ENCODE results near the gene TRPC4. TPM values are rescaled to one million over a fixed set of nuclear protein-coding genes. Genes with fewer than 3 reads are reported as not detected.

Gene TRPC4
- total RNA-seq, 1 donor from 2014 or later, result 8.1 TPM

DNA sequence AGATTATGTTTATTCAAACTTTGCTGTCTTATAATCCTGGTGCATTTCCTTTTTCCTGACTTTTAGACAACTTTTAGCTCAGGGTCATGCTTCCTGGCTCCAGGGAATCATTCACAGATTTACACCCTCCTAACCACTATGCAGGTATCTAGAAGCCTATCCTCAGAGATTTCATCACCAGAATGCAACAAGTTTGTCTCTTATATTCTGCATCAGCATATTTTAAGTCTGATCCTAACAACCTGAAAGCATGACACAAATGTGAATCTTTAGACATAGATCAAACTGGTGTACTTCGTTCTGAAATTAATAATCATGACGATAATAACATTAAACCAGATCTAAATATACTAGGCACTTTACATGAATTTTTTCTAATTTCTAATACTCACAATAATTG is 100.0 kb downstream of the TRPC4 start:
- no peaks in the 10 kb centered on the region for H3K36me3 ChIP-seq
- no peak overlapping the region for H3K27ac ChIP-seq
- intact Hi-C loops (cut with DNase I), result no loop called here
- DNase-seq (ENCODE audit: low spot score in 2 of 2), result no peak
- TF ChIP-seq, protein P1, sequence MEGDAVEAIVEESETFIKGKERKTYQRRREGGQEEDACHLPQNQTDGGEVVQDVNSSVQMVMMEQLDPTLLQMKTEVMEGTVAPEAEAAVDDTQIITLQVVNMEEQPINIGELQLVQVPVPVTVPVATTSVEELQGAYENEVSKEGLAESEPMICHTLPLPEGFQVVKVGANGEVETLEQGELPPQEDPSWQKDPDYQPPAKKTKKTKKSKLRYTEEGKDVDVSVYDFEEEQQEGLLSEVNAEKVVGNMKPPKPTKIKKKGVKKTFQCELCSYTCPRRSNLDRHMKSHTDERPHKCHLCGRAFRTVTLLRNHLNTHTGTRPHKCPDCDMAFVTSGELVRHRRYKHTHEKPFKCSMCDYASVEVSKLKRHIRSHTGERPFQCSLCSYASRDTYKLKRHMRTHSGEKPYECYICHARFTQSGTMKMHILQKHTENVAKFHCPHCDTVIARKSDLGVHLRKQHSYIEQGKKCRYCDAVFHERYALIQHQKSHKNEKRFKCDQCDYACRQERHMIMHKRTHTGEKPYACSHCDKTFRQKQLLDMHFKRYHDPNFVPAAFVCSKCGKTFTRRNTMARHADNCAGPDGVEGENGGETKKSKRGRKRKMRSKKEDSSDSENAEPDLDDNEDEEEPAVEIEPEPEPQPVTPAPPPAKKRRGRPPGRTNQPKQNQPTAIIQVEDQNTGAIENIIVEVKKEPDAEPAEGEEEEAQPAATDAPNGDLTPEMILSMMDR (IDR thresholded peaks at IDR 0.05), result no peak
- no peaks in the 10 kb centered on the region for H3K27me3 ChIP-seq
- H3K9me3 ChIP-seq, result no peaks in the 10 kb centered on the region
- no peaks in the 10 kb centered on the region for H3K4me1 ChIP-seq
- no peak overlapping the region for H3K4me3 ChIP-seq

DNA sequence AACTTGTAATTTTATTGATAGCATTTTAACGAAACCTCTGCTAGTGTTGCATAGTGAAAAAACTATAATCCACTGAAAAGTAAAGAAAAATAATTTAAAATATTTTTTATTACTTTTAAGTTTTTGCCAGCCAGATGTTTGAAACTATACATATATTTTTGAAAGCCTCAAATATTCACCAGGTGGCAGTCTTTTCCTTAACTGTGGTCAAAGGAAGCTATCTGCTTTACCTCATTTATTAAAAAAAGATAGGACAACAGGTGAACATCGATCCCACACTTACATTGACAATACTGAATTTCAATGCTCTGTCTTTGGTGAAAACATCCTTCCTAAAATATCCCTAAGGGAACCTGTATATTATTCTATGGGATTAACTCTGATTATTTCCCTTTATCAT is 100.5 kb downstream of the TRPC4 start:
- TF ChIP-seq, protein P1 (IDR thresholded peaks at IDR 0.05), result peak in 1 of 3 experiments; percentile 10
- Histone ChIP-seq H3K27me3 (no peaks in the 10 kb centered on the region), H3K36me3 (no peaks in the 10 kb centered on the region), H3K4me1 (no peaks in the 10 kb centered on the region), H3K9me3 (no peaks in the 10 kb centered on the region), H3K27ac (no peak overlapping the region), H3K4me3 (no peak overlapping the region)
- DNase-seq (ENCODE audit: low spot score in 2 of 2), result no peak
- intact Hi-C loops (cut with DNase I), result no loop called here

DNA sequence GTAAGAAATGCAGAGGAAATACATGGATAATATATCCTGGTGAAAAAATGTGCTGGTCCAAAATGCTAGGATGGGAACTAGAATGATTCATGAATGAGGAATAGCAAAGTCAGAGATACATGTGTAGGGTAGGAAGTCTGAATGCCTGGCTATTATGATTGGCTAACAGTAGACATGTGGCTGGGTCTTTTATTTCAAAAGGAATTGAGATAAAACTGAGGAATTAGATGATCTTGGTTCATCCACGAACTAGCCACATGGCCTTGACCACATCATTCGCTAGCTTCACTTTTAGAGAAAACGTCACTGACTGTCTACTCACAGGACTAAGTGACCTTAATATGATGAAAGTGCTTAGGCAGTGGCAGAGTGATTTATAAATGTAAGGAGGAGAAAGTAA is 103.1 kb downstream of the TRPC4 start:
- Histone ChIP-seq H3K27me3 (no peaks in the 10 kb centered on the region), H3K4me3 (no peak overlapping the region), H3K4me1 (no peaks in the 10 kb centered on the region), H3K27ac (no peak overlapping the region), H3K36me3 (no peaks in the 10 kb centered on the region), H3K9me3 (no peaks in the 10 kb centered on the region)
- intact Hi-C loops (cut with DNase I), result no loop called here
- TF ChIP-seq, protein P1 (IDR thresholded peaks at IDR 0.05), result no peak
- no peak for DNase-seq (ENCODE audit: low spot score in 2 of 2)

DNA sequence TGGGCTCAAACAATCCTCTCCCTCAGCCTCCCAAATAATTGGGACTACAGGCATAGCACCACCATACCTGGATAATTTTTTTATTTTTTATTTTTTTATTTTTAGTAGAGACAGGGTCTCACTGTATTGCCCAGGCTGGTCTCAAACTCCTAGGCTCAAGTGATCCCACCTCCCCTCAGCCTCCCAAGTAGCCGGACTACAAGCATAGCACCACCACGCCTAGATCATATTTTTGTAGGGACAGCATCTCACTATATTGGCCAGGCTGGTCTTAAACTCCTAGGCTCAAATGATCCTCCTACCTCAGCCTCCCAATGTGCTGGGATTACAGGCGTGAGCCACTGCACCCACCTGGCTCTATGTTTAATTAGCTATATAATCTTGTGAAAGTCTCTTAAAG is 114.2 kb downstream of the TRPC4 start:
- no peak for DNase-seq (ENCODE audit: low spot score in 2 of 2)
- TF ChIP-seq, protein P1 (IDR thresholded peaks at IDR 0.05), result no peak
- Histone ChIP-seq H3K9me3 (no peaks in the 10 kb centered on the region), H3K4me3 (no peak overlapping the region), H3K4me1 (no peaks in the 10 kb centered on the region), H3K27ac (no peak overlapping the region), H3K27me3 (no peaks in the 10 kb centered on the region), H3K36me3 (no peaks in the 10 kb centered on the region)
- intact Hi-C loops (cut with DNase I), result no loop called here

DNA sequence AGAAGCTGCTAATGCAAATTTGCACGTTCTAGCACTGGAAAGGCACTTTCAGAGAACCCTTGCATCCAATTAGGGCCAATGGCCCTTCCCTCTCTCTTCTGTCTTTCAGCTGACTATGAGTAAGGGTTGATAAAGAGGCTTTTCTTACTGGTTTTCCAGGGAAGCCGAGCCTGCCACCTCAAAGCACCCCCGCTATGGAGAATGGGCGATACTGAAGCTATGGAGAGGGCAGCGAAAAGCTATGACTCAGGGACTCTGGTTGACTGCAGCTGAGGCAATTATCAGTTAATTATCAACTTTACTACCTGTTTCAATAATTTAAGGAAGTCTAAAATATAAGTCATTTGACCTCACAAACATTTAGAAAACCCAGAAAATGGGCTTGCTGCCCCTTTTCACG is 115.8 kb downstream of the TRPC4 start:
- no peak overlapping the region for H3K27ac ChIP-seq
- TF ChIP-seq, protein P1 (IDR thresholded peaks at IDR 0.05), result no peak
- H3K4me1 ChIP-seq, result no peaks in the 10 kb centered on the region
- no peaks in the 10 kb centered on the region for H3K36me3 ChIP-seq
- no peak for DNase-seq (ENCODE audit: low spot score in 2 of 2)
- H3K4me3 ChIP-seq, result no peak overlapping the region
- intact Hi-C loops (cut with DNase I), result no loop called here
- H3K27me3 ChIP-seq, result no peaks in the 10 kb centered on the region
- H3K9me3 ChIP-seq, result no peaks in the 10 kb centered on the region

DNA sequence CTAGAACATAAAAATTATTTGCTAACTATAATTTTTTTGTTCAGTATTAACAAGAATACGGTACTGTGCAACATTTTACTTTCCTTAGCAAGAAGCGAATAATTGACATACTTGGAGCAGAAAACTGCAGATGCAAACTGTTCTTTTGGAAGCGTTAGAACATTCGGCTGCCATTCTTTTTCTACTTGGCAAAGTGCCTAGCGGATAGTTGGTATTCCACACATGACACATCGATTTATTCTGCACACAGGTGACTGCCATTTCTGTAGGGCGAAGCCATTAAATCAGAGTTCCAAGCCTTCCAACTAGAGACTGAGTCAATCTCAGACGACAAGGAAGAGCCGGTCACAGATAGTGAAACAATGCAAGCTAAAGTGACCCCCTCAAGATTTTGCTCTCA is 117.4 kb downstream of the TRPC4 start:
- intact Hi-C loops (cut with DNase I), result no loop called here
- Histone ChIP-seq H3K27me3 (no peaks in the 10 kb centered on the region), H3K4me1 (no peaks in the 10 kb centered on the region), H3K4me3 (peak overlapping the region in 1 of 2 donors; percentile 37), H3K27ac (no peak overlapping the region), H3K9me3 (no peaks in the 10 kb centered on the region), H3K36me3 (no peaks in the 10 kb centered on the region)
- DNase-seq (ENCODE audit: low spot score in 2 of 2), result no peak
- TF ChIP-seq, protein P1 (IDR thresholded peaks at IDR 0.05), result no peak
